K562 (cell line): ENCODE measurements around the gene BPI. TPM values are rescaled to one million over a fixed set of nuclear protein-coding genes. Genes with fewer than 3 reads are reported as not detected.

ENCODE experiments used
- CBFA2T3 ChIP-seq: fragments of 450-650 bp; IDR thresholded peaks from 2 replicates; pipeline ENCODE4 v1.6.1; 2017
- ETV5 ChIP-seq: sonication (generic); formaldehyde crosslinking; IDR thresholded peaks from 2 replicates; pipeline ENCODE4 v1.4.0; 2020; ENCODE audit warnings: low read depth, mild to moderate bottlenecking, missing genetic modification reagents
- JUND ChIP-seq, 2 experiments: IDR thresholded peaks; 2 replicates in 1 of 2; 3 replicates in 1 of 2; pipeline ENCODE4 v1.6.1; 2011; ENCODE audit warnings: borderline replicate concordance in 2 of 2, low read depth in 2 of 2, low read length in 2 of 2, improper control_type of control experiment in 1 of 2, missing biosample characterization in 1 of 2, missing genetic modification characterization in 1 of 2, missing genetic modification reagents in 1 of 2
- KLF10 ChIP-seq: fragments of 250-450 bp; sonication (Bioruptor Pico); IDR thresholded peaks from 2 replicates; pipeline ENCODE4 v1.6.1; 2021; ENCODE audit warnings: matching md5 sums
- NFIC ChIP-seq: fragments of 450-650 bp; IDR thresholded peaks from 2 replicates; pipeline ENCODE4 v1.6.1; 2017; ENCODE audit warnings: mild to moderate bottlenecking, inconsistent platforms
- SMAD3 ChIP-seq: fragments of 450-650 bp; formaldehyde crosslinking; conservative IDR thresholded peaks from 2 replicates; pipeline ENCODE4 v1.4.0; 2020; ENCODE audit warnings: mild to moderate bottlenecking
- STAT5A ChIP-seq: IDR thresholded peaks from 2 replicates; pipeline ENCODE4 v1.6.1; 2012; ENCODE audit warnings: low read length, inconsistent platforms, borderline replicate concordance
- TAL1 ChIP-seq: fragments of 450-650 bp; IDR thresholded peaks from 2 replicates; pipeline ENCODE4 v1.6.1; 2016; ENCODE audit warnings: mild to moderate bottlenecking
- TCF15 ChIP-seq: fragments of 250-450 bp; sonication (Bioruptor Pico); IDR thresholded peaks from 2 replicates; pipeline ENCODE4 v1.8.0; 2022; ENCODE audit warnings: moderate library complexity, mild to moderate bottlenecking, inconsistent platforms
- TEAD2 ChIP-seq: fragments of 450-650 bp; IDR thresholded peaks from 2 replicates; pipeline ENCODE4 v1.6.1; 2016; ENCODE audit warnings: missing genetic modification characterization, control low read depth, missing compliant biosample characterization
- TEAD4 ChIP-seq, 2 experiments: sonication (generic) in 1 of 2; formaldehyde crosslinking in 1 of 2; IDR thresholded peaks; 2 replicates each; pipeline versions ENCODE4 v1.6.1 to v1.8.0; 2012 to 2022; ENCODE audit warnings: borderline replicate concordance in 1 of 2, inconsistent platforms in 1 of 2, low read length in 1 of 2, mild to moderate bottlenecking in 1 of 2, missing genetic modification reagents in 1 of 2
- ZNF395 ChIP-seq: fragments of 200-800 bp; sonication (Bioruptor generic); IDR thresholded peaks from 2 replicates; pipeline ENCODE4 v1.6.1; 2017; ENCODE audit warnings: missing genetic modification characterization, missing compliant biosample characterization
- ZNF512 ChIP-seq: IDR thresholded peaks from 2 replicates; pipeline ENCODE4 v1.6.1; 2016; ENCODE audit warnings: missing genetic modification characterization, missing compliant biosample characterization
- ZNF609 ChIP-seq: sonication (generic); formaldehyde crosslinking; IDR thresholded peaks from 2 replicates; pipeline ENCODE4 v1.8.1; 2023; ENCODE audit warnings: missing genetic modification reagents, mild to moderate bottlenecking, borderline replicate concordance
- ZNF639 ChIP-seq, 2 experiments: fragments of 200-800 bp in 1 of 2; sonication (Bioruptor generic) in 1 of 2; sonication (generic) in 1 of 2; formaldehyde crosslinking in 1 of 2; IDR thresholded peaks in 1 of 2; conservative IDR thresholded peaks in 1 of 2; 2 replicates each; pipeline versions ENCODE4 v1.5.0 to v1.6.1; 2016 to 2020; ENCODE audit warnings: missing compliant biosample characterization in 1 of 2, missing genetic modification characterization in 1 of 2, missing genetic modification reagents in 1 of 2
- polyA plus RNA-seq, 8 experiments: library from polyadenylated mRNA; depleted of rRNA in 4 of 8; stranded (reverse) in 5 of 8; unstranded in 3 of 8; fragments of >200 nt; fragmentation: Nextera tagmentation in 2 of 8; fragmentation: Illumina TruSeq in 1 of 8; extraction: Ambion mirVana in 2 of 8; extraction: Trizol in 1 of 8; gene quantifications; 2 replicates each; pipeline versions ENCODE4 v1.2.1 to v1.2.3, GENCODE V29; 2011 to 2014; ENCODE audit warnings: inconsistent platforms in 1 of 8, missing spikeins in 1 of 8
- total RNA-seq, 7 experiments: library from RNA; depleted of rRNA in 6 of 7; stranded (reverse); fragments of >200 nt in 6 of 7; fragmentation: Illumina TruSeq in 2 of 7; extraction: Trizol in 2 of 7; gene quantifications; 2 replicates each; pipeline versions ENCODE4 v1.2.1 to v1.2.3, GENCODE V29; 2011 to 2021; ENCODE audit warnings: low replicate concordance in 1 of 7

Gene BPI
- total and polyA plus RNA-seq, 9 of the 15 experiments (the other 6 are each of a cell fraction or from before 2014, with no cell fraction given), result not detected

- peak in 1 of 2 experiments; percentile 51; a peak in 1 of 4 replicates for TF ChIP-seq ZNF639 (CRISPR knock-in tag; conservative IDR thresholded peaks at IDR 0.05 in 1 of 2, IDR thresholded peaks at IDR 0.05 in 1 of 2)
- TF ChIP-seq TCF15 (CRISPR knock-in tag), result no peak
- peak; percentile 60 for TF ChIP-seq TEAD4 (IDR thresholded peaks at IDR 0.05; ENCODE audit: low read length)
- TF ChIP-seq TEAD4 (CRISPR knock-in tag; IDR thresholded peaks at IDR 0.05; ENCODE audit: borderline replicate concordance), result no peak
- TF ChIP-seq TAL1, result peak; percentile 66
- peak; percentile 51 for TF ChIP-seq ZNF395 (CRISPR knock-in tag)
- TF ChIP-seq STAT5A, result peak; percentile 37; the same call in 1 of the 2 replicates
- no peak for TF ChIP-seq TEAD2 (tag)
- peak; percentile 83 for TF ChIP-seq CBFA2T3
- TF ChIP-seq ETV5 (CRISPR knock-in tag), result no peak
- 0 out of 2 replicates have a peak, but pooled peaks have one; percentile 18 for TF ChIP-seq NFIC
- no peak for TF ChIP-seq KLF10
- no peak for TF ChIP-seq JUND (IDR thresholded peaks at IDR 0.05; ENCODE audit: borderline replicate concordance, low read depth, low read length)
- TF ChIP-seq JUND (tag; IDR thresholded peaks at IDR 0.05; ENCODE audit: borderline replicate concordance, low read depth, low read length), result 0 out of 3 replicates have a peak, but pooled peaks have one; percentile 23
- TF ChIP-seq ZNF609 (CRISPR knock-in tag), result no peak
- no peak for TF ChIP-seq ZNF512 (tag)
- TF ChIP-seq SMAD3 (CRISPR knock-in tag), result no peak
These were observed 38.9 kb downstream of the BPI start (continued) for GRCh38 chr20:38342713-38343310.
